GM12864 (cell line): ENCODE measurements around the gene NACC2.
"Not testable (repeated sequence)": the region's sequence is repeated elsewhere in the genome, so short reads cannot be mapped to it uniquely, and the experiment has no call there.

Experiments used
- DNase-seq: peaks from one replicate; pipeline ENCODE4 v3.0.0-alpha.2; 2011; ENCODE audit warnings: low read depth
- H3K4me3 ChIP-seq: 2 replicates; pipeline ENCODE4 v1.5.1; 2011; ENCODE audit warnings: mild to moderate bottlenecking, low read depth, low read length, control low read depth
- CTCF ChIP-seq: IDR thresholded peaks from 2 replicates; pipeline ENCODE4 v1.5.1; 2011; ENCODE audit warnings: low read depth, mild to moderate bottlenecking, moderate library complexity, low read length, control low read depth, inconsistent platforms; ENCODE audit errors: missing control alignments

The NACC2 gene

GRCh38 chr9:136036848-136037247 lies 58.2 kb downstream of the NACC2 start:
- TF ChIP-seq CTCF, result no peak
- DNase-seq, result no peak
- H3K4me3 ChIP-seq, result no peak overlapping the region

GRCh38 chr9:136036050-136036449 lies 59.0 kb downstream of the NACC2 start:
- no peak overlapping the region for H3K4me3 ChIP-seq
- TF ChIP-seq CTCF, result no peak
- no peak for DNase-seq

- TF ChIP-seq CTCF, result no peak
- H3K4me3 ChIP-seq, result no peak overlapping the region
- DNase-seq, result no peak
These were observed 63.1 kb downstream of the NACC2 start for GRCh38 chr9:136031741-136032730.

GRCh38 chr9:136031094-136031493 lies 64.0 kb downstream of the NACC2 start:
- no peak for DNase-seq
- no peak for TF ChIP-seq CTCF
- no peak overlapping the region for H3K4me3 ChIP-seq

- DNase-seq, result no peak
- H3K4me3 ChIP-seq, result no peak overlapping the region
- TF ChIP-seq CTCF, result no peak
These were observed 65.5 kb downstream of the NACC2 start for GRCh38 chr9:136029556-136029955.

- no peak for TF ChIP-seq CTCF
- no peak for DNase-seq
- H3K4me3 ChIP-seq, result no peak overlapping the region
These were observed 66.2 kb downstream of the NACC2 start for GRCh38 chr9:136028760-136029470.

- H3K4me3 ChIP-seq, DNase-seq: not testable (repeated sequence)
These were observed 68.2 kb downstream of the NACC2 start for GRCh38 chr9:136026943-136027289.
